22Rv1 (cell line): ENCODE measurements around the gene PRTFDC1.

Source experiments
- H3K27ac ChIP-seq: fragments of 450-650 bp; 2 replicates; pipeline ENCODE4 v1.5.1; 2017
- ZFX ChIP-seq: fragments of 450-650 bp; IDR thresholded peaks from 2 replicates; pipeline ENCODE4 v1.6.1; 2017; ENCODE audit warnings: antibody characterized with exemption, borderline replicate concordance
- TF ChIP-seq, protein P1 (sequence below): fragments of 450-650 bp; IDR thresholded peaks from 2 replicates; pipeline ENCODE4 v1.5.1; 2017; ENCODE audit warnings: mild to moderate bottlenecking

The PRTFDC1 gene

DNA sequence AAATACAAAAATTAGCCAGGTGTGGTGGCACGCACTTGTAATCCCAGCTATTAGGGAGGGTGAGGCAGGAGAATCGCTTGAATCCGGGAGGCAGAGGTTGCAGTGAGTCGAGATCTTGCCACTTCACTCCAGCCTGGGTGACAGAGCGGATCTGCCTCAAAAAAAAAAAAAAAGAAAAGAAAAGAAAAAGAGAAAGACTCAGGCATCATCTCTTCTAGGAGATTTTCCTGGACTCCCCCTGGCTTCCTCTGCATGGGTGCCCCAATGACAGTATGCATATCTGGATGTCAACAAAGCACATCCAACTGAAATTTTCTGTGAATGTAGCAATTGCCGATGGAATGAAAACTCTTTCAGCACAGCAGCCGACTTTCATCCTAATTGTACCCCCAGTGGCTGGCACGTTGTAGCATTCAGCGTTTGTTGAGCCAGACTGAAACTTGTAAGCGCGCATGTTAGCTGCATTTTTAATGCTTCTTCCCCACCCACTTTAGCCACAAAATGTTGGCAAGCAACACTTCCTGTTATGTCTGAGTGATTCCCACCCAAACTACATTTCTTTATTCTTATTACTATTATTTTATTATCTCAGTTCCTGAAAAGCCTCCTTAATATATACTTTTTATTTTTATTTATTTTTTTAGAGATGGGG is 70.2 kb downstream of the PRTFDC1 start:
- TF ChIP-seq ZFX, result no peak
- TF ChIP-seq, protein P1, sequence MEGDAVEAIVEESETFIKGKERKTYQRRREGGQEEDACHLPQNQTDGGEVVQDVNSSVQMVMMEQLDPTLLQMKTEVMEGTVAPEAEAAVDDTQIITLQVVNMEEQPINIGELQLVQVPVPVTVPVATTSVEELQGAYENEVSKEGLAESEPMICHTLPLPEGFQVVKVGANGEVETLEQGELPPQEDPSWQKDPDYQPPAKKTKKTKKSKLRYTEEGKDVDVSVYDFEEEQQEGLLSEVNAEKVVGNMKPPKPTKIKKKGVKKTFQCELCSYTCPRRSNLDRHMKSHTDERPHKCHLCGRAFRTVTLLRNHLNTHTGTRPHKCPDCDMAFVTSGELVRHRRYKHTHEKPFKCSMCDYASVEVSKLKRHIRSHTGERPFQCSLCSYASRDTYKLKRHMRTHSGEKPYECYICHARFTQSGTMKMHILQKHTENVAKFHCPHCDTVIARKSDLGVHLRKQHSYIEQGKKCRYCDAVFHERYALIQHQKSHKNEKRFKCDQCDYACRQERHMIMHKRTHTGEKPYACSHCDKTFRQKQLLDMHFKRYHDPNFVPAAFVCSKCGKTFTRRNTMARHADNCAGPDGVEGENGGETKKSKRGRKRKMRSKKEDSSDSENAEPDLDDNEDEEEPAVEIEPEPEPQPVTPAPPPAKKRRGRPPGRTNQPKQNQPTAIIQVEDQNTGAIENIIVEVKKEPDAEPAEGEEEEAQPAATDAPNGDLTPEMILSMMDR, result no peak
- H3K27ac ChIP-seq, result no peak overlapping the region

DNA sequence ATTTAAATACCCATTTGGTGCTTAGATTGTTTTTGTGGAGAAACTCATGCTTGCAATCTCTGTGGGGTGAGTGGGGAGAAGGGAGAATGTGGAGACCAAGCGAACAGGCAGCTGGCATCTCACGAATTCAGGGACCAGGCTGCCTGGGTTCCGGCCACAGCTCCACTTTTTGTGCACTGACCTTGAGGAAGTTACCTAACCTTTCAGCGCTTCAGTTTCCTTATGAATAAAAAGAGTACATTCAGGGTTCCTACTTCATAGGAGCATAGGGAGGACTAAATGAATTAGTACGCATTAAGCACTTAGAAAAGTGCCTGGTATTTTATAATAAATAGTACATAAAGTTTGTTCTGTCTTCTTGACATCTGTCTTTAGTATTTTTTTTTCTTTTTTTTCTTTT is 72.5 kb downstream of the PRTFDC1 start:
- no peak for TF ChIP-seq ZFX
- TF ChIP-seq, protein P1, result no peak
- no peak overlapping the region for H3K27ac ChIP-seq

DNA sequence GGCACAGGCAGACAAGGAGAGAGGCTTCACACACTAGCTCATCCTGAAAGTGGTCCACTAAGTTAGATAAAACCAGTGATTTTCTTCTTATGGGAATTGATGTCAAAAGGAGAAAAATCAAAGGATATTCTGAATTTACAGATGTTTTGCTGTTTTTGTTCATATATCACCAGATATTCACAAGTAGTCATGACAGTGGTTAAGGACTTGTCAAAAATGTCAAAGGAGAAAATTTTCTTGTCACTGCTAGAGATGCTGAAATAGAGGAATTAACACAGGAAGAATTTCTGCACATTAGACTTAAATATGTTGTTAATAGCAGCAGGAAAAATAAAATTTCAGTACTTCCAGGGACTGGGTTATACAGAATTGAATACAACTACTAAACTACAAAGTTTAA is 78.3 kb downstream of the PRTFDC1 start:
- TF ChIP-seq, protein P1, result no peak
- H3K27ac ChIP-seq, result no peak overlapping the region

DNA sequence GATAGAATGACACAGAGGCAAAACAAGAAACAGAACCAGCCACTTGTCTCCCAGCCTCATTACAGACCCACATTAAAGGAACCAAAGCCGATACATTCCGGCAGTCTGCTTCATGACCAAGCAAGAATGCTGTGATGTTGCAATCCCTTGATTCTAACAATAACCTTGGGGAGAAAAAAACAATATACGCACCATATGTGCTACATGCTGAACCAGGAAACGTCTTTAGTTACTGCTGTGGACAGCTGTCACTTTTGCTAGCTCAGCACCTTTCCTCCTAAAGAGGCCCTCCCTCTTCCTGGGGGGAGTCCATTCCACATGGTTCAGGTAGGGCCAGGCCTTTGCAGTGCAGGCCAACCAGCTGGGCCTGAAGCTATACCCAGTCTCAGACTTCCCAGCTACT is 79.1 kb downstream of the PRTFDC1 start:
- H3K27ac ChIP-seq, result no peak overlapping the region
- TF ChIP-seq ZFX, result no peak
- TF ChIP-seq, protein P1, result no peak

DNA sequence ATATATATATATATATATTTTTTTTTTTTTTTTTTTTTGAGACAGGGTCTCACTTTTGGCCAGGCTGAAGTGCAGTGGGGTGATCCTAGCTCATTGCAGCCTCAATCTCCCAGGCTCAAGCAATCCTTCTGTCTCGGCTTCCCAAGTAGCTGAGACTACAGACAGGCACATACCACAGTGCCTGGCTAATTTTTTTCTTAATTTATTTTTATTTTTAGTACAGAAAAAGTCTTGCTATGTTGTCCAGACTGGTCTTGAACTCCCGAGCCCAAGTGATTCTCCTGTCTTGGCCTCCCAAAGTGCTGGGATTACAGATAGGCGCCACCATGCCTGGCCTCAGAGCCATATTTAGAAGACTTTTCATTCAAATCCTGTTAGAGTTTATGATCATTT is 79.6 kb downstream of the PRTFDC1 start:
- no peak overlapping the region for H3K27ac ChIP-seq
- TF ChIP-seq ZFX, result no peak
- TF ChIP-seq, protein P1, result no peak

DNA sequence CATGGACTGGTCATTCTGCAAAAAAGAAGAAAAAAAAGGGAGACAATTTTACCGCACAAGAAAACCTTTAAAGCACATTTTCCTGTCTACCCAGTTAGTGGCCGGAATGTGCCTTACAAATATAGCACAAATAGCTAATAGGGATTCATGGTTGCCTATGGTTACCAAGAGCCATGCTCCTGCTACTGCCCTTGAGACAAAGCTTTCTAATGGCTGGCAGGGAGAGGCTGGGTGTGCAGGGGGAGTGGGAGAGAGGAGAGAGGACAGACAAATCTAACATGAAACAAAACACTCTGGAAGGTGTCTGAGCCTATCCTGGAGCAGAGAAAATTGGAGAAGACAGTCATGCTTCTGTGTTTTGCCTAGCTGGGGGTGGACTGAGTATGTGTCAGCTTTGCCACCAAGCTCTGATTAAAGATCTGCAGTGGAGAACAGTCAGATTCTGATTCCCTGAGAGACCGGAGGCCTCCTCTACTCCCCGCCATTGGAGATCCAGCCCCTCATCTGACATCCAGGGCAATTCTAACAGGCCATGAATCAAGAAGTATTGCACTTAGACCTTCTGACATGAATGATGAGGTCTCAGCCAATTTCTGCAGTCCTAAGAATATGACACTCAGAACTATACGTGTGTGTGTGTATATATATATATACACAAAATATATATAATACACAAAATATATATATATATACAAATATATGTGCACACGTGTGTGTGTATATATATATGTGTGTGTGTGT is 80.2 kb downstream of the PRTFDC1 start:
- no peak for TF ChIP-seq ZFX
- TF ChIP-seq, protein P1, result no peak
- no peak overlapping the region for H3K27ac ChIP-seq

DNA sequence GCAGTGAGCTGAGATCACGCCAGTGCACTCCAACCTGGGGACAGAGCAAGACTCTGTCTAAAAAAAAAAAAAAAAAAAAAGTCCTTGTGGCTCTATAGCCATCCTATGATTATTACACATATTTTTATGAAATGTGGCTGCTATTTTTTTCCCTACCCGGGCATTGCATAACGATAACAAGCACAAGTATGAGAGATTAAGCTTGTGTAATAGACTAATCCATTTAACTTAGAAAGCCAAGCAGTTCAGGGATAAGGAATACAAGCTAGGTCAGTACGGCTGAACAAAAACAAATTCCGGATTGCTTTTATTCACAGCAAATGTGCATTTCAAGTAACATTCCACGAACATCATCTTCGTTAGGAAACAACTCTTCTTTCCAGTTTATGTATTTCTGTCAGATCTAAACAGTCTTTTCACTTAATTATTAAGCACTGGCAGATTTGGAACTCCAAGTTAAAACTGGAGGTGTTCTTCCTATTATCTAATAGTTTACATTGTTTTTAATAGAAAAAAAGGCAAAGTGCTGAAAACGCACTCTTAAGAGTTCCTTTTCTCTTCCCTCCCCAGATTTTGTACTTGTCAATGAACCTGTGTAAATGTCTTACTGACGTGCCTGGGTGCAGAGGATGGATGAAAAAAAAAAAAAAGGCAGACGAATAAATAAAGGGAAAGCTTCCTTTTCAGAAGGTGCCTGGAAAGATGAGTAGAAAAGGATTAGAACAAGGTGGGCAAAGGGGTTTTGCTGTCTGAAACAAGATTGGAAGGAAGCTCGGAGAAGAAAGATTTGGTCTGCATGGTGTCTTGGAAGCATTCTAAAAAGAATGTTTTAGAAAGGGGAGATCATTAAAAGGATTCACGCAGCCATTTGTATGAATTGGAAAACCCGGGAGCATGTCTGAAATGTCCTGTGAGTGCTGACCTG is 81.1 kb downstream of the PRTFDC1 start:
- H3K27ac ChIP-seq, result no peak overlapping the region
- TF ChIP-seq, protein P1, result no peak
- TF ChIP-seq ZFX, result no peak
